ENCODE measurements around the gene SNW1. TPM values are rescaled to one million over a fixed set of nuclear protein-coding genes. Genes with fewer than 3 reads are reported as not detected.

Gene SNW1
- total and polyA plus RNA-seq, 2 of the 4 experiments (the other 2 are of a cell fraction): 28.2 to 30.6 TPM

DNA sequence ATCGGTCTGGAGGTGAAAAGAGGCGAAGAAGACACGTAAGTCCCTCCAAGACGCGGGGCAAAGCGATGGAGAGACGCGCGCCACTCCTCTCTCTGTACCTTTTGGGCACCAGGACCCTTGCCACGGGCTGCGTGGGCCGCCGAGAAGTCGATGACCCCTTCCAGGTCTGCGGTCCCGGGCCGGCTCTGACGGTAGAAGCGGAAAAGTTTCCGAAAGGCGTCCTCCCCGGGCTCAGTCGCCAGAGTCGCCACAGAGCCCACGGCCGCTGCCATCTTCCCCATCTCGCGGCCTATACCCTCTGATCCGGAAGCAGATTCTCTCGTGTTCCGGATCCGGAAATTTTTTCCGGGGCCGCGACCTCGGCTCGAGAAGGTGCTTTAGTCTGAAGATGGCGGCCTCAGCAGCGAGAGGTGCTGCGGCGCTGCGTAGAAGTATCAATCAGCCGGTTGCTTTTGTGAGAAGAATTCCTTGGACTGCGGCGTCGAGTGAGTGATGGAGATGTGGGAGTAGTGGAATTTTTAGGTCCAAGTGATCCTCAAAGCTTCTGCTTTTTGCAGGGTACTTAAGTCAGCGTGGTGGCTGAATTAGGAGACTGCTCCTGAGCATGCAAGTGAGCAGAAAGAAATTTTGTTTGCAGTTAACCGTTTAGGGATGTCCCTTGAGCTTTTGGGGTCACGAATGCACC is 53.1 kb downstream of the SNW1 start, which contains the start of the genes ALKBH1 and SLIRP:
TSS of gene ALKBH1 (minus strand) at position 300 of the 685 bp plus-strand sequence. CDS start at position 281, 19 bp downstream.
TSS of gene SLIRP (plus strand) at position 380 of the 685 bp plus-strand sequence. CDS start at position 389, 9 bp downstream.
- TF ChIP-seq RAD21 (IDR thresholded peaks at IDR 0.05; ENCODE audit: low read length) (no peak), NFE2L2 (IDR thresholded peaks at IDR 0.05; ENCODE audit: low read depth, low read length) (0 out of 2 replicates have a peak, but pooled peaks have one; percentile 26), BHLHE40 (IDR thresholded peaks at IDR 0.05; ENCODE audit: low read depth, low read length) (peak; percentile 49; the same call in 1 of the 2 replicates), MXI1 (IDR thresholded peaks at IDR 0.05; ENCODE audit: borderline replicate concordance, low read depth, low read length) (0 out of 2 replicates have a peak, but pooled peaks have one; percentile 59), POLR2A (IDR thresholded peaks at IDR 0.05; ENCODE audit: low read depth, low read length) (peak; percentile 84)
- H3K4me2 ChIP-seq (ENCODE audit: low read depth, low read length): peak within 1 kb of the TSS; percentile 99
- in situ Hi-C loops (cut with MboI; ENCODE audit: low sequenced_read_pairs) (no loop called here), intact Hi-C loops (cut with micrococcal nuclease) (loop anchor here (1.0 to 5.0 kb wide), 5 partner anchors 53 to 556 kb away; partner anchors contain the start of gene SPTLC2), dilution Hi-C loops (cut with HindIII; ENCODE audit: low sequenced_read_pairs, unreplicated experiment) (no loop called here)
- H2BK15ac ChIP-seq (ENCODE audit: low read depth, low read length): no peak within 1 kb of the TSS
- H3K27me3 ChIP-seq (ENCODE audit: control insufficient read depth, insufficient read depth, low read length): no peaks in the 10 kb centered on the region
- ATAC-seq (ENCODE audit: low read depth) (peak; percentile 96), DNase-seq (peak; percentile 72)
- peak within 1 kb of the TSS; percentile 76 to 97 for H4K8ac ChIP-seq (ENCODE audit: low read depth in 2 of 2, low read length in 2 of 2)
- peak within 1 kb of the TSS; percentile 94 for H3K14ac ChIP-seq (replicated peaks; ENCODE audit: low read depth, low read length)
- no peak within 1 kb of the TSS for H3K18ac ChIP-seq (ENCODE audit: low read depth, low read length)
- H2BK120ac ChIP-seq (ENCODE audit: low read depth, low read length): no peak within 1 kb of the TSS; the same call in 1 of the 2 replicates
- H3K4me3 ChIP-seq (ENCODE audit: insufficient read depth, low read depth, low read length): peak within 1 kb of the TSS; percentile 94
- H2AK9ac ChIP-seq (replicated peaks; ENCODE audit: low read depth, low read length, poor library complexity): peak within 1 kb of the TSS; percentile 80
- H3K27ac ChIP-seq (ENCODE audit: insufficient read depth, low read length): peak within 1 kb of the TSS; percentile 76
- BruUV-seq (replicated peaks): no TSS peak
- peak within 1 kb of the TSS; percentile 94 for H3K56ac ChIP-seq (ENCODE audit: extremely low read depth, insufficient read depth, low read length)
- H3K4me1 ChIP-seq (ENCODE audit: control insufficient read depth, insufficient read depth, low read length): no peaks in the 10 kb centered on the region; the same call in 1 of the 2 replicates
- 0% methylated on average over 27 of the region's 49 CpGs; no CpG with 5 or more reads in 1 of the 2 experiments for WGBS, 2 experiments (ENCODE audit: extremely low coverage in 2 of 2, insufficient read length in 1 of 2)
- H3K4ac ChIP-seq (ENCODE audit: low read depth, low read length): peak within 1 kb of the TSS; percentile 87
- H4K91ac ChIP-seq (ENCODE audit: insufficient read depth, low read depth, low read length): peak within 1 kb of the TSS; percentile 59
- H4K5ac ChIP-seq (ENCODE audit: low read depth, low read length): peak within 1 kb of the TSS; percentile 93
- peaks cover 20% of the 10 kb centered on the region for H3K36me3 ChIP-seq (ENCODE audit: control insufficient read depth, insufficient read depth, low read length)
- no peak within 1 kb of the TSS for H2BK20ac ChIP-seq (ENCODE audit: low read depth, low read length)
- peak within 1 kb of the TSS; percentile 90; the same call in 1 of the 2 replicates for H2AK5ac ChIP-seq (ENCODE audit: low read depth, low read length)
- peaks cover 11% of the 10 kb centered on the region for H4K20me1 ChIP-seq (ENCODE audit: insufficient read depth, low read length)
- no peaks in the 10 kb centered on the region for H3K9me1 ChIP-seq (ENCODE audit: insufficient read depth, low read length)
- H2AFZ ChIP-seq (replicated peaks; ENCODE audit: low read length, poor library complexity): peak within 1 kb of the TSS; percentile 96
- no peaks in the 10 kb centered on the region for H3K9me3 ChIP-seq (ENCODE audit: control insufficient read depth, insufficient read depth, low read length)
- H2BK5ac ChIP-seq (ENCODE audit: low read depth, low read length, poor library complexity, severe bottlenecking): peak within 1 kb of the TSS; percentile 31
- H3K9ac ChIP-seq (ENCODE audit: low read depth, low read length): peak within 1 kb of the TSS; percentile 96
- peak within 1 kb of the TSS; percentile 85 for H3K23ac ChIP-seq (ENCODE audit: low read depth, low read length)
- peaks cover 17 to 42% of the 10 kb centered on the region in 2 experiments for H3K79me1 ChIP-seq (ENCODE audit: low read depth in 1 of 2, low read length in 2 of 2)
- ChIA-PET CTCF (interaction anchor here (0.5 to 1.4 kb wide), 3 partner anchors 13 to 596 kb away, joined by 3 to 4 read pairs (median 3); no protein-coding TSS in a partner anchor), POLR2A (ENCODE audit: unreplicated experiment) (no interaction called here)
